Panc1 (cell line): Measurements from ENCODE around the gene PCSK5.

ENCODE experiments used
- POLR2AphosphoS5 ChIP-seq: IDR thresholded peaks from 2 replicates; pipeline ENCODE4 v1.6.1; 2012; ENCODE audit warnings: mild to moderate bottlenecking, low read depth, low read length, moderate library complexity
- TCF7L2 ChIP-seq: IDR thresholded peaks from 2 replicates; pipeline ENCODE4 v1.6.1; 2011; ENCODE audit warnings: mild to moderate bottlenecking, low read depth, low read length, inconsistent platforms
- TF ChIP-seq, protein P1 (sequence below): fragments of 450-650 bp; IDR thresholded peaks from 2 replicates; pipeline ENCODE4 v1.5.1; 2017; ENCODE audit warnings: mild to moderate bottlenecking

GRCh38 chr9:76333388-76333787 lies 442.9 kb downstream of the PCSK5 start:
- TF ChIP-seq, protein P1, sequence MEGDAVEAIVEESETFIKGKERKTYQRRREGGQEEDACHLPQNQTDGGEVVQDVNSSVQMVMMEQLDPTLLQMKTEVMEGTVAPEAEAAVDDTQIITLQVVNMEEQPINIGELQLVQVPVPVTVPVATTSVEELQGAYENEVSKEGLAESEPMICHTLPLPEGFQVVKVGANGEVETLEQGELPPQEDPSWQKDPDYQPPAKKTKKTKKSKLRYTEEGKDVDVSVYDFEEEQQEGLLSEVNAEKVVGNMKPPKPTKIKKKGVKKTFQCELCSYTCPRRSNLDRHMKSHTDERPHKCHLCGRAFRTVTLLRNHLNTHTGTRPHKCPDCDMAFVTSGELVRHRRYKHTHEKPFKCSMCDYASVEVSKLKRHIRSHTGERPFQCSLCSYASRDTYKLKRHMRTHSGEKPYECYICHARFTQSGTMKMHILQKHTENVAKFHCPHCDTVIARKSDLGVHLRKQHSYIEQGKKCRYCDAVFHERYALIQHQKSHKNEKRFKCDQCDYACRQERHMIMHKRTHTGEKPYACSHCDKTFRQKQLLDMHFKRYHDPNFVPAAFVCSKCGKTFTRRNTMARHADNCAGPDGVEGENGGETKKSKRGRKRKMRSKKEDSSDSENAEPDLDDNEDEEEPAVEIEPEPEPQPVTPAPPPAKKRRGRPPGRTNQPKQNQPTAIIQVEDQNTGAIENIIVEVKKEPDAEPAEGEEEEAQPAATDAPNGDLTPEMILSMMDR = no peak
- no peak for TF ChIP-seq TCF7L2
- no peak for TF ChIP-seq POLR2AphosphoS5
